Measurements from ENCODE around the gene GPR150. TPM values are rescaled to one million over a fixed set of nuclear protein-coding genes. Genes with fewer than 3 reads are reported as not detected.

GPR150 gene
- total and polyA plus RNA-seq, 9 of the 15 experiments (the other 6 are each of a cell fraction or from before 2014, with no cell fraction given) = not detected

DNA sequence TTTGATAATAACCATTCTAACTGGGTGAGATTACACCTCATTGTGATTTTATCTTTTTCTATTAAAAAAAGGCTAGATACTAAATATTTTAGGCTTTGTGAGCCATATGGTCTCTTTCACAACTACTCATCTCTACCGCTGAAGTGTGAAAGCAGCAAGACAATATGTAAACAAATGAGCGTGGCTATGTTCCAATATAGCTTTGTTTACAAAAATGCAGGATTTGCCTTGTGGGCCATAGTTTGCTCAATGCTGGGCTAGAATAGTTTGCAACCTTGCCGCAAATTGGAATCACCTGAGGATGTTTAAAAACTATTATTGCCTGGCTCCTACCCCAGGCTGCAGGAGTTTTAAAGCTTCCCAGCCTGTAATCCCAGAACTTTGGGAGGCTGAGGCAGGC lies 10.2 kb upstream of the GPR150 start:
- no peak overlapping the region for H3K4me2 ChIP-seq (ENCODE audit: insufficient read depth, low read length)
- H3K79me2 ChIP-seq (ENCODE audit: control insufficient read depth, insufficient read depth, low read length) = no peaks in the 10 kb centered on the region
- in situ Hi-C loops (cut with MboI) (no loop called here), intact Hi-C loops (cut with micrococcal nuclease) (no loop called here)
- H3K27me3 ChIP-seq (ENCODE audit: control insufficient read depth in 2 of 2, insufficient read depth in 2 of 2, low read length in 2 of 2) = no peaks in the 10 kb centered on the region
- H3K27ac ChIP-seq (ENCODE audit: extremely low read depth, low read depth, low read length) = no peak overlapping the region
- no peaks in the 10 kb centered on the region for H3K36me3 ChIP-seq (ENCODE audit: control insufficient read depth, insufficient read depth, low read length)
- H4K20me1 ChIP-seq (replicated peaks; ENCODE audit: control insufficient read depth, insufficient read depth, low read length) = no peaks in the 10 kb centered on the region
- no peak for FAIRE-seq
- BruUV-seq (replicated peaks) = no TSS peak
- H3K4me3 ChIP-seq = no peak overlapping the region
- ChIA-PET POLR2A (interaction anchor here (0.7 kb wide), 1 partner anchor 21 kb away, joined by 3 read pairs; no protein-coding TSS in a partner anchor), CTCF (ENCODE audit: low intra/inter-chr PET ratio) (no interaction called here)
- H3K4me1 ChIP-seq (replicated peaks in 1 of 2; ENCODE audit: control insufficient read depth in 2 of 2, insufficient read depth in 2 of 2, low read length in 2 of 2) = no peaks in the 10 kb centered on the region; a peak in 1 of 5 replicates
- no peak overlapping the region for H3K9ac ChIP-seq (ENCODE audit: insufficient read depth in 1 of 2, low read depth in 2 of 2, low read length in 2 of 2)
- 55% methylated on average over 3 of the region's 3 CpGs for WGBS (ENCODE audit: insufficient coverage, low coverage, missing lambda C conversion rate)
- H2AFZ ChIP-seq (ENCODE audit: low read depth, low read length) = no peak overlapping the region
- DNase-seq (ENCODE audit: extremely low read depth in 1 of 4, low spot score in 3 of 4) = no peak
- H3K9me1 ChIP-seq (ENCODE audit: control insufficient read depth, insufficient read depth, low read length) = no peaks in the 10 kb centered on the region
- TF ChIP-seq, protein P1, sequence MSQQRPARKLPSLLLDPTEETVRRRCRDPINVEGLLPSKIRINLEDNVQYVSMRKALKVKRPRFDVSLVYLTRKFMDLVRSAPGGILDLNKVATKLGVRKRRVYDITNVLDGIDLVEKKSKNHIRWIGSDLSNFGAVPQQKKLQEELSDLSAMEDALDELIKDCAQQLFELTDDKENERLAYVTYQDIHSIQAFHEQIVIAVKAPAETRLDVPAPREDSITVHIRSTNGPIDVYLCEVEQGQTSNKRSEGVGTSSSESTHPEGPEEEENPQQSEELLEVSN (IDR thresholded peaks at IDR 0.05; ENCODE audit: borderline replicate concordance in 1 of 2, extremely low read depth in 1 of 2, insufficient read depth in 1 of 2, insufficient read length in 1 of 2, low read depth in 1 of 2, low read length in 1 of 2, poor library complexity in 1 of 2, severe bottlenecking in 1 of 2) = no peak
- TF ChIP-seq L3MBTL2 (IDR thresholded peaks at IDR 0.05) (no peak), SOX6 (IDR thresholded peaks at IDR 0.05) (no peak), GTF2B (IDR thresholded peaks at IDR 0.05; ENCODE audit: extremely low read depth, insufficient read length) (no peak), PKNOX1 (IDR thresholded peaks at IDR 0.05) (no peak), HBP1 (CRISPR knock-in tag; IDR thresholded peaks at IDR 0.05) (no peak), ZNF12 (CRISPR knock-in tag; IDR thresholded peaks at IDR 0.05) (no peak), NFRKB (IDR thresholded peaks at IDR 0.05; ENCODE audit: low read depth) (no peak), KDM2B (CRISPR knock-in tag; IDR thresholded peaks at IDR 0.05) (no peak), THRAP3 (IDR thresholded peaks at IDR 0.05; ENCODE audit: borderline replicate concordance) (no peak), SAP30 (IDR thresholded peaks at IDR 0.05; ENCODE audit: borderline replicate concordance, insufficient read depth, low read depth, low read length, poor library complexity, severe bottlenecking) (no peak), ZNF512 (tag; IDR thresholded peaks at IDR 0.05) (no peak)
- no peak for ATAC-seq
- peaks cover 2% of the 10 kb centered on the region for H3K9me3 ChIP-seq (replicated peaks; ENCODE audit: control insufficient read depth, insufficient read depth, low read depth, low read length)
